Mesenteric fat pad (tissue), 1 donor: ENCODE measurements around the gene KCNH2. TPM values are rescaled to one million over a fixed set of nuclear protein-coding genes. Genes with fewer than 3 reads are reported as not detected.

Source experiments
- DNase-seq: peaks from one replicate; pipeline ENCODE4 v3.0.0-alpha.2; 2020; ENCODE audit warnings: low spot score
- total RNA-seq: library from RNA; stranded (reverse); fragmentation: NEBNext Ultra II Directional; extraction: Animal tissue kit (Norgen Biotek cat#: 25700); gene quantifications from one replicate; pipeline ENCODE4 v1.2.1, GENCODE V29; 2021
- donor health status: DM: yes; HTN: yes; CAD: no.

KCNH2 gene
- total RNA-seq, 1 donor from 2014 or later, result 0.32 TPM

- no peak for DNase-seq
Observed at GRCh38 chr7:150962553-150963399, 15.3 kb downstream of the KCNH2 start.

DNA sequence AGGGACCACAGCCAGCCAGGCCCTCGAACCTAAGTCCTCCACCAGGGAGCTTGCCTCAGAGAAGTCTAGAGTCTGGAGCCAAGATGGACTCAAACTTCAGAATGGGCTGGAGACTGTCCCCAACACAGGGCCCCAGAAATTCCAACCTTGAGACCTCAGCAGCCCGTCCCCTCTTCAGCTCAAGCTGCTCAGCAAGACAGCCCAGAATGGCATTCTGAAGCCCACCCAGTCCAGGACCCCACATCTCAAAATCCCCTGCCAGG is 15.9 kb downstream of the KCNH2 start:
- DNase-seq, result no peak

GRCh38 chr7:150961510-150962289 is 16.4 kb downstream of the KCNH2 start:
- no peak for DNase-seq

- DNase-seq, result no peak
Observed at GRCh38 chr7:150959739-150960734, 18.1 kb downstream of the KCNH2 start.

DNA sequence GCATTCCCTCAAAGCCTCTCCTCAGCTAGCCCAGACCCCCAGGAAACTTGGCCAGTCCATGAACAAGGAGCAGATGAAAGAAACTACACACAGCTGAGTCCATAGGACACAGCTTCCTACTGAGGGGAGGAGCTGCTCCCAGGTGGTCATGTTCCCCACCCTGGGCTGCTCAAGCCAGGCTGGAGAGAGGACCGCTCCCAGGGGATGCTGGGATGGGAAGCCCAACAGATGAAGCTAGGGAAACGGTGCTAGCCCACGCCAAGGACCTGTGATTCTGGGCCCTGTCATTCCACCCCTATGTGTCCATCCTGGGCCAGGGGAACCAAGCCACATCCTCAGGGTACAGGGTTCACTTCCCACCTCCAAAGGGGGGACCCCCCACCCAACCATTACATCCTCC is 19.0 kb downstream of the KCNH2 start:
- no peak for DNase-seq

DNA sequence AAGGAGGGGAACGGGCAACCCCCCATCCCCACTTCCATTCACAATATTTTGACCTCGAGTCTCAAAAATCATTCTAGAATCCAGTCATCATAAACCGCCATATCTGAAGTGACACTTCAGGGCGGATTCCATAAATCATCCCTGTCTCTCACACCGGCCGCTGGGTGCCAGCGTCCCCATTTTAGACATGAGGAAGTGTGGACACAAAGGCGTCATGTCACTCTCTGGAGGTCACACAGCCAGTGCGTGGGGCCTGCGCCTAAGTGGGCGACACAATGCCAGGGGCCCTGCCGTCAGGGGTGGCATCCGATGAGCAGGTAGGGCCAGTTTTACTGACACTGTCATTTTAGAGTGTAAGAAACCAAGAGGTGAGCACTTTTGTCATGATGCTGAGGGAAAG is 19.5 kb downstream of the KCNH2 start:
- no peak for DNase-seq

DNA sequence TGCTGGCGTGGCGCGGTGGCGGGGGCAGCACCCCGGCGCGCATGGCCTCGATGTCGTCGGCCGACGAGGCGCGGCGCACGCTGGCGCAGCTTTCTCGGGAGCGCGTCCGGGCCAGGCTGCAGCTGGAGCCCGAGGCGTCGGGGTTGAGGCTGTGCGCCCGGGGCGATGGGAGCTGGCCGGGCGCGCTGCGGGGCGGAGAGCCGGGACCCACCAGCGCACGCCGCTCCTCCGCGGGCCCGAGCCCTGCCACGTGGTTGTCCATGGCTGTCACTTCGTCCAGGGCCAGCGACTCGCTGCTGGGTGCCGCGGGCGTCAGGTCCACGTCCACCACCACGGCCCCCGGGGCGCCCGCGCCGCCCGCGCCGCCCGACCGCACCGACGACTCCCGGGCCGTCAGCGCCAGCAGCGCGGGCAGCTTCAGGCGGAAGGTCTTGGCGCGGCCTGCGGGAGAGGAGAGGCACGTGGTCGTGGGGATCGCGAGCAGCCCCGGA is 20.0 kb downstream of the KCNH2 start:
- DNase-seq, result no peak

DNA sequence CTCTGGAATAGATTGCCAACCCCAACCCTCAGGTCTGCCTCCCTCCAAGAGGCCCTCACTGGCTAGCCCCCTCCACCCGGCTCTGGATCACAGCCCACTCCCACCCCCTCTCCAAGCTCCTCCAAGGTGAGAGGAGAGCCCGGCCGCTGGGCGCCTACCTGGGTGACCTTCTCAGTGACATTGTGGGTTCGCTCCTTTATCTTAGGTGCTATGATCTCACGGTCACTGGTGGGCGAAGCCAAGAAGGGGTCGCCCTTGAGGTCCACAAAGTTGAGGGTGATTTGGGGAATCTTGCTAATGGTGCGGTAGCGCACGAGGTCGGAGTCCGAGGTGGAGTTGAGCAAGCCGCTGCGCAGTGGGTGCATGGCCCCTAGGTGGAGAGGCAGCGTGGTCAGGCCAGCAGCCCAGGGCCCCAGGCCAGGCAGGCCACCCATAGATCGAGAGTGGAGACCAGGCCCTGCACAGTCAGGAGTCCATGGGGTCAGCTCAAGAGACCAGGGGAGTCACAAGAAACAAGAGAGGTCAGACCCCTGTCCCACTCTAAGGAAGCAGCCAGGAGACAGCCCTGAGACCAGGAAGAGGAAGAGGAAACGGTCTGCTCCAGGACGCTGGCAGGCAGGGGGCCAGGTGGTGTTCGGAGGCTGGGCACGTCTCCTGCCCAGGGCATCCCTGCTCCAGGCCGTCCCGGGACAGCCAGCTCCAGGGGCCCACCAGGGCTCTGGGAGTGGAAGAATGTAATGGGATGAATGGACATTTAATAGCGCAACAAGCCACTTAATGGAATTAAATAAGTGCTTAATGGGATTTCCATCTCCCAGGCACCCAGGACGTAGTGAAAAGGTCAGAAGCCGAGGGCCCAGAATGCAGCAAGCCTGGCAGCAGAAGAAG is 20.7 kb downstream of the KCNH2 start:
- no peak for DNase-seq

DNA sequence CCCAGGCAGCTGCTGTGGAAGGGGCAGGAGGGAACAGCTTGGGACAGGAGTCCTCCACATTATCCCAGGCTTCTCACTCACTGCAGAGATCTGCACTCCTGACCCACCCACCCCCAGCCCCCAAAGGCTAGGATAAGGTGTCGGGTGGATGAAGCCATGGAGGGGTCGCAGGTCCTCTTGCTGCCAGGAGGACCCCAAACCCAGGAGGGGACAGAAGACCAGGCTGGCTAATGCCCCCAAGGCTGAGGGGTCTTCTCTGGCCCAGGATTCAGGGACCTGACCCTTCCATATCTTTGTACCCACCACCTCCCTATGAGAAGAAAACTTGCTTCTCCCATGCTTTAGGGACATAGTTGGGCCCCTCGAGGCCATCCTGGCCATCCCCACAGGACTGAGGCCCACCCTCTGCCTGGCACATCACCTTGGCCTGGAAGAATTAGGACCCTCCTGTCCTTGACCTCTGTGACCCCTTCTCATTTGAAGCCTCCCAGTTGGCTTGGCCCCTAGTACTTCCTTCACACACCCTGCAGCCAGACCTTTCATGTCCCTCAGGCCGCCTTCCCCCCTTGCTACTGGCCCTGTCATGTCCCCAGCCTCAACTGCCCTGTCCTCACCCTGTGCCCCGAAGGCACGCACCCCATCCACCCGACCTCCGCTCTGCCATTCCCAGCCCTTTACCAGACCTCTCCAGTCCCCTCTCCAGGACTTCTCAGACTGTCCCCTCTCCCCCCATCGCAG is 21.6 kb downstream of the KCNH2 start:
- DNase-seq, result no peak

DNA sequence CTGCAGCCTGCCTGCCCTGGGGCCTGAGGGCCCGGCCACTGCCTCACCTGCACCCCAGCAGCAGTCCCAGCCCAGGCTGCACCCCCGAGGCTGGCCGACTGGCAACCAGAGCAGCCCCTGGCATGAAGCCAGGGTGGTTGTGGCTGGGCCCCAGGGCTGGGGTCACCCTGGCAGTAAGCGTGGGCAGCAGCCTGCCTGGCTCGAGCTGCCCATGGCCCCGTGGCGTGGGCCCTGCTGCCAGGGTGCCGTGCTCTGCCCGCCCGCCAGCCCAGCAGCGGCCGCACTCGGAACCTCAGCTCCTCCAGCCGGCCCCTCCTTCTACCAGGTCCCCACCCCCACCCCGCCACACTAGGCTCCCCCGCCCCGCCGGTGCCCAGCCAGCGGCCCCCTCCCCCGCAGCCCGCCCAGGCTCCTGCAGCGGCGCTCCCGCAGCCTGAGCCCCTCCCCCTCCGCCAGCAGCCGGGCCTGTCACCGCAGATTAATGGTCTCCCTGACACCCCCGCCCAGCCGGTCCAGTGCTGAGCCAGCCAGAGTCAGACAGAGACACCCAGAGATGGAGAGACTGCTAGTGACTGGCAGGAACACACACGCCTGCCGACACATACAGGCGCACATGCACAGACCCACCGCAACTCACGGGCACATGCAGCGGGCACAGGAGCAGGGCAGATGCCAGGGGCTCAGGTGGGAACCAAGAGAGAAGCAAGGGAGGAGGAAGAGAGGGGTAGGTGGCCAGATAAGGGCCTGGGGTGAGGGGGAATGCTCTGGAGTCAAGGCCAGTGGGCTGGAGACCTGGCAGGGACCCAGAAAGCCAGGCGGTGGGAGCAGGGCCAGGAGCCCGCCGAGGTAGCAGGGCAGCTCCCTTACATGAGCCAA is 22.4 kb downstream of the KCNH2 start:
- DNase-seq, result no peak

GRCh38 chr7:150954986-150955518 is 23.1 kb downstream of the KCNH2 start:
- no peak for DNase-seq

- DNase-seq, result no peak
Observed at GRCh38 chr7:150954201-150954985, 23.7 kb downstream of the KCNH2 start.

- DNase-seq, result no peak
Observed at GRCh38 chr7:150953061-150953997, 24.8 kb downstream of the KCNH2 start.

GRCh38 chr7:150952331-150953050 is 25.6 kb downstream of the KCNH2 start:
- no peak for DNase-seq

- no peak for DNase-seq
Observed at GRCh38 chr7:150951521-150951920, 26.6 kb downstream of the KCNH2 start.

GRCh38 chr7:150951181-150951520 is 27.0 kb downstream of the KCNH2 start:
- no peak for DNase-seq
